Neural crest cell (in vitro differentiated cells): Measurements from ENCODE around the gene ZDHHC3. TPM values are rescaled to one million over a fixed set of nuclear protein-coding genes. Genes with fewer than 3 reads are reported as not detected.
A peak's percentile ranks its signal among the peaks of the same experiment; 100 is the strongest.
"Not testable (repeated sequence)": the region's sequence is repeated elsewhere in the genome, so short reads cannot be mapped to it uniquely, and the experiment has no call there.

Experiments
- DNase-seq: peaks from one replicate; pipeline ENCODE4 v3.0.0; 2021; ENCODE audit warnings: low read depth, mixed read lengths, low spot score
- H3K27ac Mint-ChIP-seq: one replicate; pipeline ENCODE4 v1.8.0; 2021; ENCODE audit warnings: mild to moderate bottlenecking, mixed read lengths; ENCODE audit not compliant: unreplicated experiment
- H3K27me3 Mint-ChIP-seq: 2 replicates; pipeline ENCODE4 v1.8.0; 2021; ENCODE audit warnings: low read depth, mild to moderate bottlenecking, mixed read lengths
- H3K36me3 Mint-ChIP-seq: 2 replicates; pipeline ENCODE4 v1.8.0; 2021; ENCODE audit warnings: low read depth, mild to moderate bottlenecking, mixed read lengths
- H3K4me1 Mint-ChIP-seq: 2 replicates; pipeline ENCODE4 v1.8.0; 2021; ENCODE audit warnings: mixed read lengths
- H3K4me3 Mint-ChIP-seq: one replicate; pipeline ENCODE4 v1.8.0; 2021; ENCODE audit warnings: mild to moderate bottlenecking, mixed read lengths
- H3K9me3 Mint-ChIP-seq: 2 replicates; pipeline ENCODE4 v1.8.0; 2021; ENCODE audit warnings: mixed read lengths
- total RNA-seq: library from RNA; stranded (reverse); gene quantifications from 2 replicates; pipeline ENCODE4 v1.2.1, GENCODE V29; 2021
- TF ChIP-seq, protein P1 (sequence below): fragments of 200-600 bp; sonication (generic); conservative IDR thresholded peaks from 2 replicates; pipeline ENCODE4 v1.5.0; 2021; ENCODE audit warnings: antibody characterized with exemption, mild to moderate bottlenecking

Gene ZDHHC3
- total RNA-seq, 1 donor from 2014 or later, result 62.2 TPM

DNA sequence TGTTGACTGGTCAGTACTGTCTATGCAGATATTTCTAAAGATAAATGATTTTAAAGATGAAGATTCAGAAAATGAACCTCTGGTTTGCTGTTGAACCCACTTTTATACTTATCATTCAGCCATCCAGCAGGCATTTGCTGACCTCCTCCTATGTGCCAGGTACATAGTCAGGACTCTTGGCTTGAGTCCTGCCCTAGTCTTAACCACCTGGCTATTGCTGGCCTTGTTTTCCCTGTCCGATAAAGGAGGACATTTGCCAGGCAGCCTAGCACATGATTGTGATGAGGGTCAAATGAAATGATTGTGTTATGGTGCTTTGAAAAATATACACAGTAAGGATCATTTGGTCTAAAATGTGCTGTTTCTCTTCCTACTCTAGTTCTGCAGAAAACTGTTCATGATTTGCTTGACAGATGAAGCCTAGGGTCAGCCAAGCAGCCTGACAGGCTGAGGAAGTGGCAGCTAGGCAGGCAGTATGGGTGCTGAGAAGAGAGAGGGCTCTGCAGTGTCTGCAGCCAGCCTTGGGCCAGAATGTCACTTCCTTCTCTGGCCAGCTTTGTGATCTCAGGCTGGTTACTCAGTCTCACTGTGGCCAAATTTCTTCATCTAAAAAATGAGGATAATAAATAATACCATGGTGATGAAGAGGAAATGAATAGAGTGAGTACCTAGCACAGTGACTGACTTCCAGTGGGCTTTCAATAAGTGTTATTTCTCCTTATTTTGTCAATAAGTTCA lies 13.8 kb upstream of the ZDHHC3 start:
- no peaks in the 10 kb centered on the region for H3K4me1 Mint-ChIP-seq
- no peak for DNase-seq
- no peak overlapping the region for H3K27ac Mint-ChIP-seq
- H3K36me3 Mint-ChIP-seq, result peaks cover 21% of the 10 kb centered on the region
- no peaks in the 10 kb centered on the region for H3K27me3 Mint-ChIP-seq
- TF ChIP-seq, protein P1, sequence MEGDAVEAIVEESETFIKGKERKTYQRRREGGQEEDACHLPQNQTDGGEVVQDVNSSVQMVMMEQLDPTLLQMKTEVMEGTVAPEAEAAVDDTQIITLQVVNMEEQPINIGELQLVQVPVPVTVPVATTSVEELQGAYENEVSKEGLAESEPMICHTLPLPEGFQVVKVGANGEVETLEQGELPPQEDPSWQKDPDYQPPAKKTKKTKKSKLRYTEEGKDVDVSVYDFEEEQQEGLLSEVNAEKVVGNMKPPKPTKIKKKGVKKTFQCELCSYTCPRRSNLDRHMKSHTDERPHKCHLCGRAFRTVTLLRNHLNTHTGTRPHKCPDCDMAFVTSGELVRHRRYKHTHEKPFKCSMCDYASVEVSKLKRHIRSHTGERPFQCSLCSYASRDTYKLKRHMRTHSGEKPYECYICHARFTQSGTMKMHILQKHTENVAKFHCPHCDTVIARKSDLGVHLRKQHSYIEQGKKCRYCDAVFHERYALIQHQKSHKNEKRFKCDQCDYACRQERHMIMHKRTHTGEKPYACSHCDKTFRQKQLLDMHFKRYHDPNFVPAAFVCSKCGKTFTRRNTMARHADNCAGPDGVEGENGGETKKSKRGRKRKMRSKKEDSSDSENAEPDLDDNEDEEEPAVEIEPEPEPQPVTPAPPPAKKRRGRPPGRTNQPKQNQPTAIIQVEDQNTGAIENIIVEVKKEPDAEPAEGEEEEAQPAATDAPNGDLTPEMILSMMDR, result no peak
- H3K9me3 Mint-ChIP-seq, result no peaks in the 10 kb centered on the region
- no peak overlapping the region for H3K4me3 Mint-ChIP-seq

DNA sequence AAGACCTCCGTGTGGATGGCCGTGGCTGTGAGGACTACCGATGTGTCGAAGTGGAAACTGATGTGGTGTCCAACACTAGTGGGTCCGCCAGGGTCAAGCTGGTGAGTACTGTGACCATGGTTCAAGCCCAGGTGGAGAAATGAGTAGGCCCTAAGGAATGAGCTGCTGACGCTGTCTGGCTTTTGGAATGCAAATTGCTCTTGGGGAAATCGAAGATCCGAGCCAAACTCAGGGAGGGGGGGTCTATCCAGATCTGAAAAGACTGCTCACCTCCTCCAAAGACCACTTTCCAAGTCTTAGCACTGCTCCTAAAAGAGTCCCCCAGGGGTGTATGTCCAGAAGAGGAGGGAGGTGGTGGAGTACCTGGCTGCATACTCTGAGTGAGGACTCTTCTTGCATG lies 13.2 kb upstream of the ZDHHC3 start:
- H3K4me3 Mint-ChIP-seq, result no peak overlapping the region
- H3K27ac Mint-ChIP-seq, result no peak overlapping the region
- H3K27me3 Mint-ChIP-seq, result no peaks in the 10 kb centered on the region
- H3K9me3 Mint-ChIP-seq, result no peaks in the 10 kb centered on the region
- DNase-seq, result no peak
- peaks cover 22% of the 10 kb centered on the region for H3K36me3 Mint-ChIP-seq
- TF ChIP-seq, protein P1, result no peak
- no peaks in the 10 kb centered on the region for H3K4me1 Mint-ChIP-seq

DNA sequence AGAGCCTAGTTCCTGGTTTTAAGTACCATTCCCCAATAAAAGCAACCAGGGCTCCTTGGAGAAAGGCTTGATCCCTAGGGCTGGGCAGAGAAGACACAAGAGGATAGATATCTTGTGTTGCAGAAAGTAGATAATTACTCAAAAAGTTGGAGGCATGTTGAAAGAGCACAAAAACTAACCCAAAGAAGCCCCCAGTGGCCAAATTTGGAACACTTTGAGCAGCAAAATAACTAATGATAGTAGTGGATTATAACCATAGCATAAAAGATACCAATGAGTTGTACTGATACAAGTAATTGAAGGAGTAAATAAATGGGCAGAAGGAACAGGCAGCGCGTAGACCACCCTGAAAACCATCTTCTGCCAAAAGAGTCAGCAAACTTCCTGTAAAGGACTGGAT lies 12.1 kb upstream of the ZDHHC3 start:
- no peaks in the 10 kb centered on the region for H3K9me3 Mint-ChIP-seq
- no peaks in the 10 kb centered on the region for H3K27me3 Mint-ChIP-seq
- H3K36me3 Mint-ChIP-seq, result peaks cover 22% of the 10 kb centered on the region
- no peak overlapping the region for H3K27ac Mint-ChIP-seq
- H3K4me3 Mint-ChIP-seq, result no peak overlapping the region
- TF ChIP-seq, protein P1, result peak; percentile 66
- DNase-seq, result no peak
- no peaks in the 10 kb centered on the region for H3K4me1 Mint-ChIP-seq

DNA sequence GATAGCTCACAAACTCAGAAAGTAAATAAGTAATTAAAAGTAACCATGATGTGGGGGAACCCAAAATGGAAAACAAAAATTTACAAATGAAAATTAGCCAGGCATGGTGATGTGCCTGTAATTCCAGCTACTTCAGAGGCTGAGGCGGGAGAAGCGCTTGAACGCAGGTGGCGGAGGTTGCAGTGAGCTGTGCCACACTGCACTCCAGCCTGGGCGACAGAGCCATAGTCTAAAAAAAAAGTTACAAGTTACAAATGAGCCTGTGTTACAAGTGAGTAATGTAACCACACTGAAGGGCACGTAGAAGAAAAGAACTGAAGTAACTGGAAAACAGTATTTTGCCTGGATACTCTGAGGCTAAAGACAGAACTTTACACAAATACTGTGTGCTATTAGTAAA lies 11.4 kb upstream of the ZDHHC3 start:
- Mint-ChIP-seq H3K27ac (no peak overlapping the region), H3K9me3 (no peaks in the 10 kb centered on the region), H3K27me3 (no peaks in the 10 kb centered on the region), H3K4me3 (no peak overlapping the region), H3K4me1 (no peaks in the 10 kb centered on the region), H3K36me3 (peaks cover 22% of the 10 kb centered on the region)
- no peak for DNase-seq
- TF ChIP-seq, protein P1, result no peak

DNA sequence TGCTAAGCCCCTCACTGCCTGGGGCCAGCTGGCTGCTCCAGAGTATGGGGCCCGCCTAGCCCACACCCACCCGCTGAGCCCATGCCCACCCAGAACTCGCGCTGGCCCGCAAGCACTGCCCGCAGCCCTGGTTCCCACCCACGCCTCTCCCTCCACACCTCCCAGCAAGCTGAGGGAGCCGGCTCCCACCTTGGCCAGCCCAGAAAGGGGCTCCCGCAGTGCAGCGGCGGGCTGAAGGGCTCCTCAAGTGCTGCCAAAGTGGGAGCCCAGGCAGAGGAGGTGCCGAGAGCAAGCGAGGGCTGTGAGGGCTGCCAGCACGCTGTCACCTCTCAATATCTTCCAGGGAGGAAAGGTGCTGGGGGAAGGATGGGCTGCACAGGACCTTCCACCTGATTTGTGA lies 10.4 kb upstream of the ZDHHC3 start:
- not testable (repeated sequence) for H3K27me3 Mint-ChIP-seq

DNA sequence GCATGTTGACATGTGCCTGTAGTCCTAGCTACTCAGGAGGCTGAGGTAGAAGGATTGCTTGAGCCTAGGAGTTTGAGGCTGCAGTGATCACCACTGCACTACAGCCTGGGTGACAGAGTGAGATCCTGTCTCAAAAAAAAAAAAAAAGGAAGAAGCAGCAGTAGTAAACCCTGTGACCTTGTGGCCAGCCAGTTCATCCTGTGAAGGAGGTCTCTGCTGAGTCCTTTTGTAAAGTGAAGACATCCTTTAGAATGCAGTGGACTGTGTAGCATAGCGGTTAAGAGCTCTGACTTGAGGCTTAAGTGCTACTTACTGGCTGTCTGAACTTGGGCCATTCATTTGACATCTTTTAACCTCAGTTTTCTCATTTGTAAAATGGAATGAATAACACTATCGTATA lies 8.4 kb upstream of the ZDHHC3 start:
- no peaks in the 10 kb centered on the region for H3K27me3 Mint-ChIP-seq

More for the DNA sequence above, 10.4 kb upstream of the ZDHHC3 start:
- not testable (repeated sequence) for H3K27ac Mint-ChIP-seq, H3K4me1 Mint-ChIP-seq, DNase-seq, H3K9me3 Mint-ChIP-seq, H3K4me3 Mint-ChIP-seq
- peaks cover 18% of the 10 kb centered on the region for H3K36me3 Mint-ChIP-seq

More for the DNA sequence above, 8.4 kb upstream of the ZDHHC3 start:
- no peak for DNase-seq
- H3K4me1 Mint-ChIP-seq, result no peaks in the 10 kb centered on the region
- no peaks in the 10 kb centered on the region for H3K9me3 Mint-ChIP-seq
- H3K36me3 Mint-ChIP-seq, result peaks cover 12% of the 10 kb centered on the region
- TF ChIP-seq, protein P1, result no peak
- H3K27ac Mint-ChIP-seq, result no peak overlapping the region
- H3K4me3 Mint-ChIP-seq, result no peak overlapping the region
